HepG2 (cell line): ENCODE measurements around the gene LGALS16. TPM values are rescaled to one million over a fixed set of nuclear protein-coding genes. Genes with fewer than 3 reads are reported as not detected.

ENCODE experiments used
- ATAC-seq: fragments of 200-7000 bp; cut with Tn5 transposase; 3 replicates; pipeline ENCODE4 v1.9.1; 2020; ENCODE audit warnings: mild to moderate bottlenecking, moderate library complexity
- BruUV-seq: library from RNA; stranded (reverse); fragments of 400-500 nt; replicated peaks from 2 replicates; lab custom pipeline; 2021; lab: Mats Ljungman, UMichigan
- CTCF ChIA-PET: fragments of 300-600 bp; formaldehyde crosslinking; extraction: SDS; loops from one replicate; lab custom pipeline; 2021; ENCODE audit warnings: low total read pairs, inconsistent platforms, low intra/inter-chr PET ratio; lab: Yijun Ruan, JAX
- POLR2A ChIA-PET: fragments of 350-600 bp; sonication (Branson Sonifier 250); formaldehyde crosslinking; loops from one replicate; lab custom pipeline; 2020; ENCODE audit warnings: antibody characterized with exemption, inconsistent platforms; lab: Yijun Ruan, JAX
- DNase-seq: peaks from one replicate; pipeline ENCODE4 v3.0.0-alpha.2; 2015; ENCODE audit warnings: low spot score
- FAIRE-seq: peaks from 3 replicates; lab custom pipeline; 2011; peaks lifted over from hg19 to GRCh38; lab: Jason Lieb, UNC
- H2AFZ ChIP-seq: one replicate; pipeline ENCODE4 v1.6.1; 2011; ENCODE audit warnings: low read length, inconsistent platforms
- H3K27ac ChIP-seq: fragments of 300-600 bp; 3 replicates; pipeline ENCODE4 v1.8.0; 2011; ENCODE audit warnings: mixed run types, mild to moderate bottlenecking, mixed read lengths, low read length, inconsistent platforms; ENCODE audit not compliant: insufficient read depth; ENCODE audit errors: extremely low read length
- H3K27me3 ChIP-seq, 2 experiments: fragments of 200-600 bp in 1 of 2; 2 replicates in 1 of 2; 3 replicates in 1 of 2; pipeline versions ENCODE4 v1.6.0 to v1.8.0; 2011; ENCODE audit warnings: low read length in 2 of 2, mild to moderate bottlenecking in 2 of 2, moderate library complexity in 2 of 2, inconsistent platforms in 1 of 2; ENCODE audit not compliant: insufficient read depth in 2 of 2, control insufficient read depth in 1 of 2
- H3K36me3 ChIP-seq, 2 experiments: fragments of 200-600 bp in 1 of 2; replicated peaks in 1 of 2; 2 replicates in 1 of 2; 3 replicates in 1 of 2; pipeline versions ENCODE4 v1.5.1 to v1.8.0; 2011; ENCODE audit warnings: low read length in 2 of 2, inconsistent platforms in 1 of 2; ENCODE audit not compliant: insufficient read depth in 2 of 2, control insufficient read depth in 1 of 2
- H3K4me1 ChIP-seq: 2 replicates; pipeline ENCODE4 v1.5.1; 2012; ENCODE audit warnings: low read length, inconsistent platforms; ENCODE audit not compliant: insufficient read depth
- H3K4me2 ChIP-seq: 2 replicates; pipeline ENCODE4 v1.6.0; 2011; ENCODE audit warnings: low read depth, low read length, inconsistent platforms
- H3K4me3 ChIP-seq, 3 experiments: fragments of 200-600 bp in 1 of 3; sonication (generic), shearing (Covaris generic) in 1 of 3; replicated peaks in 1 of 3; 2 replicates each; pipeline ENCODE4 v1.5.1; 2011 to 2016; ENCODE audit warnings: low read length in 3 of 3, inconsistent platforms in 2 of 3, low read depth in 2 of 3, mild to moderate bottlenecking in 2 of 3, control low read depth in 1 of 3, mixed read lengths in 1 of 3; ENCODE audit not compliant: insufficient read depth in 1 of 3
- H3K79me2 ChIP-seq: one replicate; pipeline ENCODE4 v1.6.1; 2011; ENCODE audit warnings: low read length, inconsistent platforms; ENCODE audit not compliant: insufficient read depth
- H3K9ac ChIP-seq: 2 replicates; pipeline ENCODE4 v1.6.0; 2011; ENCODE audit warnings: mild to moderate bottlenecking, low read depth, low read length, inconsistent platforms; ENCODE audit not compliant: insufficient read depth
- H3K9me3 ChIP-seq: 2 replicates; pipeline ENCODE4 v1.5.1; 2012; ENCODE audit warnings: mild to moderate bottlenecking, low read length
- H4K20me1 ChIP-seq: 2 replicates; pipeline ENCODE4 v1.6.0; 2011; ENCODE audit warnings: inconsistent platforms, mild to moderate bottlenecking, low read length, moderate library complexity; ENCODE audit not compliant: insufficient read depth
- CHD4 ChIP-seq: fragments of 200-600 bp; sonication (generic); IDR thresholded peaks from 2 replicates; pipeline ENCODE4 v1.7.0; 2017; ENCODE audit warnings: mild to moderate bottlenecking, low read length, borderline replicate concordance
- MEIS1 ChIP-seq: sonication (generic); formaldehyde crosslinking; IDR thresholded peaks from 2 replicates; pipeline ENCODE4 v1.9.0; 2021; ENCODE audit warnings: mild to moderate bottlenecking, missing genetic modification reagents, moderate library complexity, borderline replicate concordance
- POLR2AphosphoS5 ChIP-seq: IDR thresholded peaks from 2 replicates; pipeline ENCODE4 v1.6.1; 2012; ENCODE audit warnings: low read depth, low read length
- THAP7 ChIP-seq: sonication (generic); formaldehyde crosslinking; IDR thresholded peaks from 2 replicates; pipeline ENCODE4 v1.8.1; 2023; ENCODE audit warnings: mild to moderate bottlenecking, missing genetic modification reagents
- ZC3H13 ChIP-seq: sonication (generic); formaldehyde crosslinking; IDR thresholded peaks from 2 replicates; pipeline ENCODE4 v1.8.1; 2023; ENCODE audit warnings: mild to moderate bottlenecking, missing genetic modification reagents, moderate library complexity
- ZFP91 ChIP-seq: sonication (generic); formaldehyde crosslinking; IDR thresholded peaks from 2 replicates; pipeline ENCODE4 v1.9.0; 2022; ENCODE audit warnings: missing genetic modification reagents, mild to moderate bottlenecking, borderline replicate concordance
- ZIK1 ChIP-seq: sonication (generic); formaldehyde crosslinking; IDR thresholded peaks from 2 replicates; pipeline ENCODE4 v1.5.0; 2020; ENCODE audit warnings: mild to moderate bottlenecking, low read depth, missing genetic modification reagents, borderline replicate concordance
- ZNF253 ChIP-seq: sonication (generic); formaldehyde crosslinking; IDR thresholded peaks from 2 replicates; pipeline ENCODE4 v1.8.0; 2022; ENCODE audit warnings: mild to moderate bottlenecking, missing genetic modification reagents, borderline replicate concordance
- ZNF792 ChIP-seq: IDR thresholded peaks from 2 replicates; pipeline ENCODE4 v1.6.1; 2016
- ZNF816 ChIP-seq: sonication (generic); formaldehyde crosslinking; IDR thresholded peaks from 2 replicates; pipeline ENCODE4 v1.8.0; 2022; ENCODE audit warnings: missing genetic modification reagents, mild to moderate bottlenecking, borderline replicate concordance
- WGBS: methylation state at CpG from one replicate; pipeline ENCODE4 v1.1.6; 2017; ENCODE audit warnings: low lambda C conversion rate; 5-methylcytosine and 5-hydroxymethylcytosine counted together
- in situ Hi-C: cut with HindIII; loops from 2 replicates; pipeline ENCODE4 v1.10.0; 2017; ENCODE audit warnings: low pct_unique_long_range_greater_than_20kb; ENCODE audit not compliant: extremely low pct_ligation_motif_present
- intact Hi-C: fragments of 100-400 bp; cut with micrococcal nuclease; formaldehyde crosslinking; loops from one replicate; pipeline ENCODE4 v1.10.0; 2022; ENCODE audit not compliant: unreplicated experiment
- polyA plus RNA-seq, 8 experiments: library from polyadenylated mRNA; depleted of rRNA in 3 of 8; stranded (reverse) in 7 of 8; unstranded in 1 of 8; fragments of >200 nt; fragmentation: Illumina TruSeq in 4 of 8; extraction: Trizol in 4 of 8; gene quantifications; 2 replicates each; pipeline versions ENCODE4 v1.2.1 to v1.2.3, GENCODE V29; 2011 to 2016; ENCODE audit warnings: low read depth in 4 of 8, missing spikeins in 1 of 8, mixed read lengths in 1 of 8; ENCODE audit not compliant: insufficient read depth in 1 of 8
- total RNA-seq, 5 experiments: library from RNA; depleted of rRNA; stranded (reverse); fragments of >200 nt; fragmentation: Illumina TruSeq; extraction: Trizol; gene quantifications; 2 replicates each; pipeline ENCODE4 v1.2.3, GENCODE V29; 2016; ENCODE audit warnings: low read depth in 1 of 5
- TF ChIP-seq, protein P1 (sequence below): sonication (generic); formaldehyde crosslinking; IDR thresholded peaks from 2 replicates; pipeline ENCODE4 v1.4.0; 2020; ENCODE audit warnings: mild to moderate bottlenecking, missing genetic modification reagents, borderline replicate concordance
- TF ChIP-seq, protein P2 (sequence below): IDR thresholded peaks from 2 replicates; pipeline ENCODE4 v1.4.0; 2020; ENCODE audit warnings: mild to moderate bottlenecking, missing genetic modification reagents

LGALS16 gene
- total and polyA plus RNA-seq, 2 of the 13 experiments (the other 11 are each of a cell fraction or from before 2014, with no cell fraction given) = not detected

- TF ChIP-seq ZFP91 (CRISPR knock-in tag) = no peak
These were observed 17.8 kb upstream of the LGALS16 start (continued) for GRCh38 chr19:39637891-39638290.

DNA sequence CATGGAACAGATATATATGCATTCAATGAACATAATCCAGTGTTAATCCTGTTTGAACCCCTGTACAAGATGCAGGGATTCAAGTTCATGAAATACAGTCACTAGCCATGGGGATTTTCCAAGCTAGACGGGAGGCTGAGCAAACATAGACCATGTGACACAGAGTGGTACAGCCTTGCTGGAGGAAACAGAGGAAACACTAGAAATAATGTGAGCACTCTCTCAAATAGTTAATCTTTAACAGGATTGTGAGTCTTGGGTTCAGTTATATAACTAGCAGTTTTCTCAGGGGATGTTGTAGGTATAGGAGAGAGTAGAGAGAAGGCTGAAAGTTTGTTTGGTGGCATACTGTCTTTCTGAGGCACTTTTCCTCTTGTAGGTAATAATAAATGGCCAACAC, 13.9 kb upstream of the LGALS16 start:
- no peak overlapping the region for H3K9ac ChIP-seq
- no peaks in the 10 kb centered on the region for H3K36me3 ChIP-seq
- no TSS peak for BruUV-seq
- no peak overlapping the region for H2AFZ ChIP-seq
- no peak overlapping the region for H3K4me2 ChIP-seq
- ChIA-PET POLR2A (no interaction called here), CTCF (no interaction called here)
- DNase-seq (peak; percentile 51), FAIRE-seq (peak; percentile 87), ATAC-seq (peak; percentile 61; the same call in 2 of the 3 replicates)
- H4K20me1 ChIP-seq = no peaks in the 10 kb centered on the region
- H3K27me3 ChIP-seq = no peaks in the 10 kb centered on the region
- H3K4me1 ChIP-seq = peaks cover 17% of the 10 kb centered on the region
- intact Hi-C loops = no loop called here
- no peaks in the 10 kb centered on the region for H3K79me2 ChIP-seq
- in situ Hi-C loops = no loop called here
- 0% methylated on average over 1 of the region's 1 CpG for WGBS
- H3K4me3 ChIP-seq = no peak overlapping the region
- H3K27ac ChIP-seq = no peak overlapping the region
- H3K9me3 ChIP-seq = no peaks in the 10 kb centered on the region
- no peak for TF ChIP-seq ZNF253
- no peak for TF ChIP-seq ZNF792 (CRISPR knock-in tag)
- TF ChIP-seq ZIK1 (CRISPR knock-in tag) = no peak
- TF ChIP-seq, protein P1, sequence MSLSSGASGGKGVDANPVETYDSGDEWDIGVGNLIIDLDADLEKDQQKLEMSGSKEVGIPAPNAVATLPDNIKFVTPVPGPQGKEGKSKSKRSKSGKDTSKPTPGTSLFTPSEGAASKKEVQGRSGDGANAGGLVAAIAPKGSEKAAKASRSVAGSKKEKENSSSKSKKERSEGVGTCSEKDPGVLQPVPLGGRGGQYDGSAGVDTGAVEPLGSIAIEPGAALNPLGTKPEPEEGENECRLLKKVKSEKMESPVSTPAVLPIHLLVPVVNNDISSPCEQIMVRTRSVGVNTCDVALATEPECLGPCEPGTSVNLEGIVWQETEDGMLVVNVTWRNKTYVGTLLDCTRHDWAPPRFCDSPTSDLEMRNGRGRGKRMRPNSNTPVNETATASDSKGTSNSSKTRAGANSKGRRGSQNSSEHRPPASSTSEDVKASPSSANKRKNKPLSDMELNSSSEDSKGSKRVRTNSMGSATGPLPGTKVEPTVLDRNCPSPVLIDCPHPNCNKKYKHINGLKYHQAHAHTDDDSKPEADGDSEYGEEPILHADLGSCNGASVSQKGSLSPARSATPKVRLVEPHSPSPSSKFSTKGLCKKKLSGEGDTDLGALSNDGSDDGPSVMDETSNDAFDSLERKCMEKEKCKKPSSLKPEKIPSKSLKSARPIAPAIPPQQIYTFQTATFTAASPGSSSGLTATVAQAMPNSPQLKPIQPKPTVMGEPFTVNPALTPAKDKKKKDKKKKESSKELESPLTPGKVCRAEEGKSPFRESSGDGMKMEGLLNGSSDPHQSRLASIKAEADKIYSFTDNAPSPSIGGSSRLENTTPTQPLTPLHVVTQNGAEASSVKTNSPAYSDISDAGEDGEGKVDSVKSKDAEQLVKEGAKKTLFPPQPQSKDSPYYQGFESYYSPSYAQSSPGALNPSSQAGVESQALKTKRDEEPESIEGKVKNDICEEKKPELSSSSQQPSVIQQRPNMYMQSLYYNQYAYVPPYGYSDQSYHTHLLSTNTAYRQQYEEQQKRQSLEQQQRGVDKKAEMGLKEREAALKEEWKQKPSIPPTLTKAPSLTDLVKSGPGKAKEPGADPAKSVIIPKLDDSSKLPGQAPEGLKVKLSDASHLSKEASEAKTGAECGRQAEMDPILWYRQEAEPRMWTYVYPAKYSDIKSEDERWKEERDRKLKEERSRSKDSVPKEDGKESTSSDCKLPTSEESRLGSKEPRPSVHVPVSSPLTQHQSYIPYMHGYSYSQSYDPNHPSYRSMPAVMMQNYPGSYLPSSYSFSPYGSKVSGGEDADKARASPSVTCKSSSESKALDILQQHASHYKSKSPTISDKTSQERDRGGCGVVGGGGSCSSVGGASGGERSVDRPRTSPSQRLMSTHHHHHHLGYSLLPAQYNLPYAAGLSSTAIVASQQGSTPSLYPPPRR = no peak
- no peak for TF ChIP-seq CHD4
- TF ChIP-seq ZC3H13 (CRISPR knock-in tag) = no peak
- no peak for TF ChIP-seq THAP7 (CRISPR knock-in tag)
- TF ChIP-seq POLR2AphosphoS5 = no peak
- no peak for TF ChIP-seq MEIS1 (CRISPR knock-in tag)
- TF ChIP-seq ZNF816 (CRISPR knock-in tag) = no peak
- TF ChIP-seq, protein P2, sequence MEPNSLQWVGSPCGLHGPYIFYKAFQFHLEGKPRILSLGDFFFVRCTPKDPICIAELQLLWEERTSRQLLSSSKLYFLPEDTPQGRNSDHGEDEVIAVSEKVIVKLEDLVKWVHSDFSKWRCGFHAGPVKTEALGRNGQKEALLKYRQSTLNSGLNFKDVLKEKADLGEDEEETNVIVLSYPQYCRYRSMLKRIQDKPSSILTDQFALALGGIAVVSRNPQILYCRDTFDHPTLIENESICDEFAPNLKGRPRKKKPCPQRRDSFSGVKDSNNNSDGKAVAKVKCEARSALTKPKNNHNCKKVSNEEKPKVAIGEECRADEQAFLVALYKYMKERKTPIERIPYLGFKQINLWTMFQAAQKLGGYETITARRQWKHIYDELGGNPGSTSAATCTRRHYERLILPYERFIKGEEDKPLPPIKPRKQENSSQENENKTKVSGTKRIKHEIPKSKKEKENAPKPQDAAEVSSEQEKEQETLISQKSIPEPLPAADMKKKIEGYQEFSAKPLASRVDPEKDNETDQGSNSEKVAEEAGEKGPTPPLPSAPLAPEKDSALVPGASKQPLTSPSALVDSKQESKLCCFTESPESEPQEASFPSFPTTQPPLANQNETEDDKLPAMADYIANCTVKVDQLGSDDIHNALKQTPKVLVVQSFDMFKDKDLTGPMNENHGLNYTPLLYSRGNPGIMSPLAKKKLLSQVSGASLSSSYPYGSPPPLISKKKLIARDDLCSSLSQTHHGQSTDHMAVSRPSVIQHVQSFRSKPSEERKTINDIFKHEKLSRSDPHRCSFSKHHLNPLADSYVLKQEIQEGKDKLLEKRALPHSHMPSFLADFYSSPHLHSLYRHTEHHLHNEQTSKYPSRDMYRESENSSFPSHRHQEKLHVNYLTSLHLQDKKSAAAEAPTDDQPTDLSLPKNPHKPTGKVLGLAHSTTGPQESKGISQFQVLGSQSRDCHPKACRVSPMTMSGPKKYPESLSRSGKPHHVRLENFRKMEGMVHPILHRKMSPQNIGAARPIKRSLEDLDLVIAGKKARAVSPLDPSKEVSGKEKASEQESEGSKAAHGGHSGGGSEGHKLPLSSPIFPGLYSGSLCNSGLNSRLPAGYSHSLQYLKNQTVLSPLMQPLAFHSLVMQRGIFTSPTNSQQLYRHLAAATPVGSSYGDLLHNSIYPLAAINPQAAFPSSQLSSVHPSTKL (CRISPR knock-in tag) = peak; percentile 54
